Measurements from ENCODE around the gene NECAP2. TPM values are rescaled to one million over a fixed set of nuclear protein-coding genes. Genes with fewer than 3 reads are reported as not detected.
"Not testable (repeated sequence)": the region's sequence is repeated elsewhere in the genome, so short reads cannot be mapped to it uniquely, and the experiment has no call there.

NECAP2 gene
- total RNA-seq, 1 experiment from 2014 or later: 45.7 TPM

- no peaks in the 10 kb centered on the region for H3K9me3 ChIP-seq (replicated peaks)
- no peak overlapping the region for H3K27ac ChIP-seq
- DNase-seq: no peak
- H3K36me3 ChIP-seq: no peaks in the 10 kb centered on the region; the same call in none of the 2 replicates
- no peaks in the 10 kb centered on the region for H3K27me3 ChIP-seq
- H3K4me3 ChIP-seq: no peak overlapping the region
- no peaks in the 10 kb centered on the region for H3K4me1 ChIP-seq
Observed at GRCh38 chr1:16442265-16442664, 1.7 kb downstream of the NECAP2 start.

DNA sequence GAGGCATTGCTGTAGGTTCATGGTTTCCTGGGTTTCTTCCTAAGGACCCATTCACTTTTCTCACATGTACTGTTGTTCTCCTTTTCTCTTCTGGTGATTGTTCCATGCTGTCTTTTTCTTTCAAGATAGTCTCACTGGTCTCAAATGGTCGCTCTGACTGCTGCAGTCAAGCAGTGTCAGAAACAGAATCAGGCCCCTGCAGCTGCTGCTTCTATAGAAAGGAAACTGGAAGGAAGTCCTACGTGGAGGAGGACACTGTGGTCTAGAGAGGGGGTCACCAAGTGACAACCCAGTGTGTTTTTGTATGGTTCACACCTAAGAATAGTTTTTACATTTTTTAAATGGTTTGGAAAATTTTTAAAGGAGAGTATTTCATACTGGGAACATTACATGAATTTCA lies 2.4 kb downstream of the NECAP2 start:
- Histone ChIP-seq H3K4me3 (no peak overlapping the region), H3K36me3 (no peaks in the 10 kb centered on the region; the same call in none of the 2 replicates), H3K27me3 (no peaks in the 10 kb centered on the region)

DNA sequence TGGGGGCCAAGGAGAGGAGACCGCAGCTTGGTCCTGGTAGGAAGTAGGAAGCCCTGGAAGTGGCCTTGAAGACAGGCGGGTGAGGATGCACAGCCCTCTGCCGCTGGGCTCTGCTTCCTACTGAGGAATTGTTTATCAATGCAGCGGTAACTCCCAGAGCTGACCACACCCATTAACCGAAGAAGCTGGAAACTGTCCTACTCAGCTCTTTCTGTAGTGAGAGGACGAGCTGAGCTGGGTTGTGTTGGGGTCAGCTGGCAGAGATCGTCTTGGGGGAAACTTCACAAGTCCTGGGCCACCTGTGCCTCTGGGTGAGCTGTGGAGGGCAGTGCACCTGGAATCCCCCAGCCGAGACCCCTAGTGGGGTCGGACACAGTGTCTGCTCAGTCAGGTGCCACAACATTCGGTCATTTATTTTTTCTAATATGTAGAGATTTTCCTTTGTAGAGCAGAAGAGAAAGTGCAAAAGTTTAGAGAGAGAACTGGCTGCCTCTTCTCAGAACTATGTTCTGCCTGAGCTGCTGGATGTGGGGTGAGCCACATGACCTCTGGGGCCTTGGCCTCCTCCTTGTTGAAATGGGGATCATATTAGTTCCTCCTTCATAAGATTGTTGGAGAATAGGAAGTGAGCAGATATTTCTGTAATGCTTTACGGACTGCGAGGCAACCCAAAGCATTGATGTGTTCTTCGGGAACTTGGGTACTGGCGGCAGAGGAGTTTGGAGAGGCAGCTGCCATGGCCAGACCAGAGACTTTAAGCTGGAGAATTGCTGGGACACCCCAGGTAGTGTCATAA lies 3.6 kb downstream of the NECAP2 start:
- Histone ChIP-seq H3K27me3 (no peaks in the 10 kb centered on the region), H3K4me1 (no peaks in the 10 kb centered on the region), H3K4me3 (no peak overlapping the region), H3K36me3 (peaks cover 9% of the 10 kb centered on the region), H3K27ac (no peak overlapping the region), H3K9me3 (replicated peaks) (no peaks in the 10 kb centered on the region)
- no peak for DNase-seq

More for the DNA sequence above, 2.4 kb downstream of the NECAP2 start:
- no peak for DNase-seq
- Histone ChIP-seq H3K27ac (no peak overlapping the region), H3K4me1 (no peaks in the 10 kb centered on the region), H3K9me3 (replicated peaks) (no peaks in the 10 kb centered on the region)

DNA sequence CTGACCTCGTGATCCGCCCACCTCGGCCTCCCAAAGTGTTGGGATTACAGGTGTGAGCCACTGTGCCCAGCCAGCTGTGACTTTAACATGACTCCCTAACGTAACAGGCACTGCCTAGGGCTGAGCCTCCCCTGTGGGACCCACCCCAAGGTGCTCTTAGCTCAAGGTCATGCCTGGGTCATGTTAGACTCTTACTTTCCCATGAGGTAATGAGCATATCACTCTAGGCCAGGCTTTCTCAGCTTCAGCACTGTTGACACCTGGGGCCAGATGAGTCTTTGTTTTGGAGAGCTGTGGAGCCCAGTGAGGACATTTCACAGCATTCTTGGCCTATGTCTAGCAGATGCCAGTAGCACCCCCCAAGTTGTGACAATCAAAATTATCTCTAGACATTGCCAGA lies 4.5 kb downstream of the NECAP2 start:
- no peaks in the 10 kb centered on the region for H3K4me1 ChIP-seq
- no peak overlapping the region for H3K27ac ChIP-seq
- H3K27me3 ChIP-seq: no peaks in the 10 kb centered on the region
- DNase-seq: no peak
- H3K4me3 ChIP-seq: no peak overlapping the region
- H3K9me3 ChIP-seq (replicated peaks): no peaks in the 10 kb centered on the region
- peaks cover 15% of the 10 kb centered on the region for H3K36me3 ChIP-seq

- DNase-seq: no peak
- no peaks in the 10 kb centered on the region for H3K4me1 ChIP-seq
- H3K36me3 ChIP-seq: peaks cover 19% of the 10 kb centered on the region
- no peaks in the 10 kb centered on the region for H3K27me3 ChIP-seq
- H3K27ac ChIP-seq: no peak overlapping the region
- no peaks in the 10 kb centered on the region for H3K9me3 ChIP-seq (replicated peaks)
- H3K4me3 ChIP-seq: no peak overlapping the region
Observed at GRCh38 chr1:16446116-16446515, 5.6 kb downstream of the NECAP2 start.

- H3K27ac ChIP-seq: no peak overlapping the region
- no peaks in the 10 kb centered on the region for H3K27me3 ChIP-seq
- H3K4me3 ChIP-seq: no peak overlapping the region
- H3K9me3 ChIP-seq (replicated peaks): no peaks in the 10 kb centered on the region
- no peak for DNase-seq
- H3K4me1 ChIP-seq: no peaks in the 10 kb centered on the region
- H3K36me3 ChIP-seq: peaks cover 31% of the 10 kb centered on the region
Observed at GRCh38 chr1:16447641-16448040, 7.1 kb downstream of the NECAP2 start.

GRCh38 chr1:16449065-16449464 lies 8.5 kb downstream of the NECAP2 start:
- Histone ChIP-seq H3K4me3 (no peak overlapping the region), H3K36me3 (peaks cover 39% of the 10 kb centered on the region), H3K9me3 (replicated peaks) (no peaks in the 10 kb centered on the region), H3K27ac (no peak overlapping the region), H3K27me3 (no peaks in the 10 kb centered on the region), H3K4me1 (no peaks in the 10 kb centered on the region)
- DNase-seq: no peak

- Histone ChIP-seq H3K36me3 (peaks cover 39% of the 10 kb centered on the region), H3K27me3 (no peaks in the 10 kb centered on the region), H3K4me1 (no peaks in the 10 kb centered on the region), H3K4me3 (no peak overlapping the region), H3K9me3 (replicated peaks) (no peaks in the 10 kb centered on the region), H3K27ac (no peak overlapping the region)
- DNase-seq: no peak
Observed at GRCh38 chr1:16449666-16450065, 9.1 kb downstream of the NECAP2 start.

GRCh38 chr1:16450863-16451481 lies 10.4 kb downstream of the NECAP2 start:
- H3K9me3 ChIP-seq (replicated peaks): no peaks in the 10 kb centered on the region
- DNase-seq: no peak
- H3K4me1 ChIP-seq: no peaks in the 10 kb centered on the region
- no peaks in the 10 kb centered on the region for H3K27me3 ChIP-seq
- H3K36me3 ChIP-seq: peaks cover 42% of the 10 kb centered on the region
- H3K27ac ChIP-seq: no peak overlapping the region
- no peak overlapping the region for H3K4me3 ChIP-seq

- no peaks in the 10 kb centered on the region for H3K9me3 ChIP-seq (replicated peaks)
- H3K36me3 ChIP-seq: peaks cover 46% of the 10 kb centered on the region
- H3K4me1 ChIP-seq: no peaks in the 10 kb centered on the region
- no peak overlapping the region for H3K27ac ChIP-seq
- H3K27me3 ChIP-seq: no peaks in the 10 kb centered on the region
- H3K4me3 ChIP-seq: no peak overlapping the region
- no peak for DNase-seq
Observed at GRCh38 chr1:16451841-16452528, 11.5 kb downstream of the NECAP2 start.

DNA sequence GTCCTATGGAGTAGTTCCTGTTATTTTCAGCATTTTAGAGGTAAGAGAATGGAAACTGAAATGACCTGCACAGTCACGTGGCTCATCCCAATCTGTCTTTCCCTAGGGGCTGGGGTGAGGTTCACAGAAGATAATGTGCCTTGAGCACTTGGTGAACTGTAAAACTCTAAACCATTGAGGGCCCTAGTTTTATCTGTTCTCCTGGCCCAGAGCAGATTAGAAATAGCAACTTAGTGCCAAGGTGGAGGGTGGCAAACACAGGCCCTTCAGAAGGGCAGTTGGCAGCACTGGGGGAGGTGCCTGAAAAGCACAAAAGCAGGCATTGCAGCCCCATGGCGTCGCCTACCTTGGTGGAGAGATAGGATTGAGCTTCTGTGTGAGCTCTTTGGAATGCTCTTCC lies 14.4 kb downstream of the NECAP2 start:
- H3K36me3 ChIP-seq: peaks cover 50% of the 10 kb centered on the region
- H3K9me3 ChIP-seq (replicated peaks); H3K27ac ChIP-seq; H3K4me1 ChIP-seq; H3K27me3 ChIP-seq; H3K4me3 ChIP-seq; DNase-seq: not testable (repeated sequence)

DNA sequence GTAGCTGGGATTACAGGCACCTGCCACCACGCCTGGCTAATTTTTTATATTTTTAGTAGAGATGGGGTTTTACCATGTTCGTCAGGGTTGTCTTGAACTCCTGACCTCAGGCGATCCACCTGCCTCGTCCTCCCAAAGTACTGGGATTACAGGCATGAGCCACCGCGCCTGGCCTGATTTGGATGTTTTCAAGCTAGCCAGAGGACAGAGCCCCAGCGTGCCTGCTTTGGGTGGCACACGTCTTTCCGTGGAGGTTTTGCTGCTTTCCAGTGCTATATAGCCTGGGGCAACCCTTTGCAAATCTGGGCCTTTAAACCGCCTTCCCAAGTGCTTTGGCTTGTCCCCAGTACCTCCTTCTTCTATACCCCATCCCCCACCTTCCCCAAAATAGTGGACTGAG lies 15.6 kb downstream of the NECAP2 start:
- not testable (repeated sequence) for H3K27me3 ChIP-seq; H3K27ac ChIP-seq; H3K9me3 ChIP-seq (replicated peaks); H3K4me1 ChIP-seq; DNase-seq; H3K4me3 ChIP-seq
- H3K36me3 ChIP-seq: peaks cover 52% of the 10 kb centered on the region

GRCh38 chr1:16458831-16459230 lies 18.3 kb downstream of the NECAP2 start:
- DNase-seq: no peak
- no peaks in the 10 kb centered on the region for H3K27me3 ChIP-seq
- peaks cover 46% of the 10 kb centered on the region for H3K36me3 ChIP-seq
- H3K4me1 ChIP-seq: no peaks in the 10 kb centered on the region
- no peak overlapping the region for H3K27ac ChIP-seq
- no peaks in the 10 kb centered on the region for H3K9me3 ChIP-seq (replicated peaks)
- no peak overlapping the region for H3K4me3 ChIP-seq

DNA sequence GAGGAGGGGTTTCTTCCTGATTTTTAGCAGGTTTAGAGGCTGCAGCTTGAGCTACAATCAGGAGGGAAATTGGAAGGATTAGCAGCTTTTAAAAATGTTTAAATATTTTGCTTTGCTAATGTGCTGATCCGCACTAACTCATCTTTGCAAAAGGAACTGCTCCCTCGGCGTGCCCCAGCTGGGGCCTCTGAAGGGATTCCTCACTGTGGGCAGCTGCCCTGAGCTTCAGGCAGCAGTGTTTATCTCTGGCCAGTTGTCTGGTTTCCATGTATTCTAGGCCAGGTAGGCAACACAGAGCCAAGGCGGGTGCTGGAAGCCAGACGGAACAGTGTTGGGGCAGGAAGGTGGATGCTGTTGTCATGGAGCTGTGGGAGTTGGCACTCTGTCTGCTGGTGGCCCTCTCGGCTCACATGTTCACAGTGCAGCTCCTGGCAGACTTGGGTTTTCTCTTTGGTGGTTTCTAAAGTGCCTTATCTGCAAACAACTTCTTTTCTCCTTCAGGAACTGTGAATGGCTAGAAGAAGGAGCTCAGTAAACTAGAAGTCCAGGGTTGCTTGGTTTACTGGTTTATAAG lies 18.9 kb downstream of the NECAP2 start:
- peaks cover 46% of the 10 kb centered on the region for H3K36me3 ChIP-seq
- no peak for DNase-seq
- H3K4me1 ChIP-seq: no peaks in the 10 kb centered on the region
- H3K27ac ChIP-seq: no peak overlapping the region
- H3K9me3 ChIP-seq (replicated peaks): no peaks in the 10 kb centered on the region
- no peak overlapping the region for H3K4me3 ChIP-seq
- no peaks in the 10 kb centered on the region for H3K27me3 ChIP-seq

DNA sequence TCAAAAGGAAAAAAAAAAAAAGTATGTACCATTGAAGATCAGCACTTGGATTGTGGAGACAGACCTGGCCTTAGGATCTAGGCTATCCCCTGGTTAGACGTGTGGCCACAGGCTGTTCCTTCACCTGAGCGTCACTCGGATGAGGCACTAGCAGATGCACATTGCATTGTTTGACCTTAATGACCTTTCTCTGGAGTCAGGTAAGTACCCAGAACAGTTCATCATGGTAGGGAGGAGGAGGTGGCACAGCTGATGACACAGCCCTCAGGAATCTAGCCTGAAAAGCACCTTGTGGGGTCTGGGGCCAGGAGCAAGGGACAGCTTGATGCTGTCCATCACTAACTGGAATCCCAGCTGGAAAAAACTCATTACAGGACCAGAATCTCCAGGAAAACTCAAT lies 21.2 kb downstream of the NECAP2 start:
- no peak for DNase-seq
- Histone ChIP-seq H3K27me3 (no peaks in the 10 kb centered on the region), H3K4me1 (no peaks in the 10 kb centered on the region), H3K4me3 (no peak overlapping the region), H3K9me3 (replicated peaks) (no peaks in the 10 kb centered on the region), H3K36me3 (peaks cover 42% of the 10 kb centered on the region), H3K27ac (no peak overlapping the region)
